HL-60 (cell line): Measurements from ENCODE around the gene TOX2.

Experiments
- DNase-seq, 2 experiments: peaks; one replicate each; pipeline ENCODE4 v3.0.0-alpha.2; 2010 to 2020; ENCODE audit warnings: low read depth in 1 of 2, low spot score in 1 of 2
- H3K27ac ChIP-seq: fragments of 250-450 bp; sonication (Bioruptor Pico); replicated peaks from 2 replicates; pipeline ENCODE4 v1.5.1; 2020; ENCODE audit warnings: mild to moderate bottlenecking, moderate library complexity
- H3K27me3 ChIP-seq: fragments of 250-450 bp; sonication (Bioruptor Pico); 2 replicates; pipeline ENCODE4 v1.5.1; 2021; ENCODE audit warnings: mild to moderate bottlenecking, moderate library complexity; ENCODE audit not compliant: insufficient read depth, poor library complexity, severe bottlenecking
- H3K4me3 ChIP-seq: replicated peaks from 2 replicates; pipeline ENCODE4 v1.5.1; 2011; ENCODE audit warnings: mild to moderate bottlenecking, control low read depth, low read length; ENCODE audit not compliant: insufficient read depth
- CTCF ChIP-seq: IDR thresholded peaks from one replicate; pipeline ENCODE4 v1.5.1; 2011; ENCODE audit warnings: low read length, control low read depth, inconsistent platforms; ENCODE audit not compliant: insufficient read depth
- GABPA ChIP-seq: IDR thresholded peaks from 2 replicates; pipeline ENCODE4 v1.6.1; 2012; ENCODE audit warnings: low read depth
- POLR2AphosphoS5 ChIP-seq: IDR thresholded peaks from 2 replicates; pipeline ENCODE4 v1.6.1; 2012; ENCODE audit warnings: low read depth
- REST ChIP-seq: IDR thresholded peaks from 2 replicates; pipeline ENCODE4 v1.6.1; 2012; ENCODE audit warnings: low read depth; ENCODE audit not compliant: insufficient replicate concordance
- SPI1 ChIP-seq: IDR thresholded peaks from 2 replicates; pipeline ENCODE4 v1.6.1; 2012; ENCODE audit warnings: low read depth, mild to moderate bottlenecking, borderline replicate concordance

Gene TOX2

GRCh38 chr20:43941476-43942200, 27.0 kb downstream of the TOX2 start:
- H3K27me3 ChIP-seq: no peaks in the 10 kb centered on the region
- H3K27ac ChIP-seq: peak overlapping the region; percentile 95
- TF ChIP-seq REST (no peak), CTCF (no peak), SPI1 (peak; percentile 50; the same call in 1 of the 2 replicates), GABPA (no peak), POLR2AphosphoS5 (peak; percentile 18; the same call in 1 of the 2 replicates)
- peak; percentile 81 to 85 for DNase-seq
- H3K4me3 ChIP-seq: no peak overlapping the region

GRCh38 chr20:43942201-43942590, 27.5 kb downstream of the TOX2 start:
- Histone ChIP-seq H3K27ac (peak overlapping the region; percentile 95), H3K27me3 (no peaks in the 10 kb centered on the region), H3K4me3 (no peak overlapping the region)
- DNase-seq: no peak
- no peak for TF ChIP-seq SPI1
- TF ChIP-seq POLR2AphosphoS5: 0 out of 2 replicates have a peak, but pooled peaks have one; percentile 5

GRCh38 chr20:43942667-43943285, 28.1 kb downstream of the TOX2 start:
- peak overlapping the region; percentile 95 for H3K27ac ChIP-seq
- no peaks in the 10 kb centered on the region for H3K27me3 ChIP-seq
- DNase-seq: peak; percentile 69 to 77
- TF ChIP-seq POLR2AphosphoS5 (no peak), SPI1 (no peak), CTCF (no peak), GABPA (no peak), REST (no peak)
- H3K4me3 ChIP-seq: no peak overlapping the region

GRCh38 chr20:43943725-43944124, 29.1 kb downstream of the TOX2 start:
- DNase-seq: no peak
- TF ChIP-seq GABPA: no peak
- no peak for TF ChIP-seq POLR2AphosphoS5
- no peak for TF ChIP-seq CTCF
- TF ChIP-seq REST: no peak
- TF ChIP-seq SPI1: no peak
- Histone ChIP-seq H3K27me3 (no peaks in the 10 kb centered on the region), H3K4me3 (no peak overlapping the region), H3K27ac (peak overlapping the region; percentile 95)
